LHCN-M2 (cell line): ENCODE results near the gene CHRNA9. TPM values are rescaled to one million over a fixed set of nuclear protein-coding genes. Genes with fewer than 3 reads are reported as not detected.
"Not testable (repeated sequence)": the region's sequence is repeated elsewhere in the genome, so short reads cannot be mapped to it uniquely, and the experiment has no call there.

Source experiments
- DNase-seq: peaks from one replicate; pipeline ENCODE4 v3.0.0-alpha.2; 2012; ENCODE audit warnings: low read depth
- total RNA-seq: library from RNA; depleted of rRNA; stranded (reverse); fragments of >200 nt; gene quantifications from 2 replicates; pipeline ENCODE4 v1.2.3, GENCODE V29; 2014; rRNA removed

Gene CHRNA9
- total RNA-seq, 1 experiment from 2014 or later: 0.29 TPM

- no peak for DNase-seq
Measured at GRCh38 chr4:40388239-40388638, 53.1 kb downstream of the CHRNA9 start.

- DNase-seq: no peak
Measured at GRCh38 chr4:40389986-40390385, 54.9 kb downstream of the CHRNA9 start.

GRCh38 chr4:40392241-40392640 lies 57.1 kb downstream of the CHRNA9 start:
- DNase-seq: not testable (repeated sequence)

GRCh38 chr4:40394236-40394635 lies 59.1 kb downstream of the CHRNA9 start:
- no peak for DNase-seq

- DNase-seq: no peak
Measured at GRCh38 chr4:40395166-40395900, 60.2 kb downstream of the CHRNA9 start.

- peak; percentile 60 for DNase-seq
Measured at GRCh38 chr4:40395908-40396793, 61.0 kb downstream of the CHRNA9 start.

GRCh38 chr4:40399578-40399977 lies 64.4 kb downstream of the CHRNA9 start:
- no peak for DNase-seq

GRCh38 chr4:40401096-40401495 lies 66.0 kb downstream of the CHRNA9 start:
- no peak for DNase-seq

- DNase-seq: peak; percentile 1
Measured at GRCh38 chr4:40401631-40402030, 66.5 kb downstream of the CHRNA9 start.

GRCh38 chr4:40402556-40402955 lies 67.4 kb downstream of the CHRNA9 start:
- DNase-seq: no peak

- DNase-seq: no peak
Measured at GRCh38 chr4:40403081-40403480, 67.9 kb downstream of the CHRNA9 start.

Other genes with a start within 250 kb of the CHRNA9 start
- gene RHOH, start 138.3 kb upstream of the CHRNA9 start, total RNA-seq: 0.75 and 0.90 TPM in 2 replicates